Activated CD8-positive, alpha-beta T cell treated with anti-CD3 and anti-CD28 coated beads for 36 hours (primary cell): ENCODE measurements around the gene CCT7. TPM values are rescaled to one million over a fixed set of nuclear protein-coding genes. Genes with fewer than 3 reads are reported as not detected.

Experiments used
- ATAC-seq: fragments of 200-7000 bp; cut with Tn5 transposase; one replicate; pipeline ENCODE4 v1.10.0; 2021; ENCODE audit warnings: mild to moderate bottlenecking, moderate library complexity
- CTCF ChIA-PET: fragments of 350-600 bp; sonication (Branson Sonifier 250); formaldehyde crosslinking; loops from one replicate; lab custom pipeline; 2021; ENCODE audit warnings: antibody characterized with exemption; lab: Charles Lee
- POLR2A ChIA-PET: fragments of 350-600 bp; sonication (Branson Sonifier 250); formaldehyde crosslinking; loops from one replicate; lab custom pipeline; 2021; ENCODE audit warnings: antibody characterized with exemption; lab: Charles Lee
- DNase-seq: peaks from one replicate; pipeline ENCODE4 v3.0.0-alpha.2; 2020
- H3K27ac Mint-ChIP-seq: one replicate; pipeline ENCODE4 v1.8.0; 2021; ENCODE audit warnings: mild to moderate bottlenecking, mixed read lengths
- H3K27me3 Mint-ChIP-seq: one replicate; pipeline ENCODE4 v1.8.0; 2021; ENCODE audit warnings: mixed read lengths
- H3K36me3 Mint-ChIP-seq: one replicate; pipeline ENCODE4 v1.8.0; 2021; ENCODE audit warnings: low read depth, mixed read lengths
- H3K4me1 Mint-ChIP-seq: one replicate; pipeline ENCODE4 v1.8.0; 2021; ENCODE audit warnings: low read depth, mixed read lengths
- H3K4me3 Mint-ChIP-seq: one replicate; pipeline ENCODE4 v1.8.0; 2021; ENCODE audit warnings: mild to moderate bottlenecking, moderate library complexity, mixed read lengths
- H3K9me3 Mint-ChIP-seq: one replicate; pipeline ENCODE4 v1.8.0; 2021; ENCODE audit warnings: mixed read lengths
- CTCF ChIP-seq: fragments of 200-600 bp; IDR thresholded peaks from one replicate; pipeline ENCODE4 v1.8.0; 2022; ENCODE audit warnings: antibody characterized with exemption, mild to moderate bottlenecking
- intact Hi-C: fragments of 100-400 bp; cut with micrococcal nuclease; formaldehyde crosslinking; loops from one replicate; pipeline ENCODE4 v1.10.0; 2022
- total RNA-seq, 2 experiments: library from RNA; stranded (reverse); gene quantifications; one replicate each; pipeline ENCODE4 v1.2.3, GENCODE V29; 2021

The CCT7 gene
- total RNA-seq, 2 experiments from 2014 or later: 628 to 660 TPM

- peaks cover 18% of the 10 kb centered on the region for H3K4me1 Mint-ChIP-seq
- POLR2A ChIA-PET: interaction anchor here (1.2 kb wide), 1 partner anchor 30 kb away, joined by 5 read pairs; the partner anchor contains the start of genes CCT7 and PRADC1
- no peaks in the 10 kb centered on the region for H3K27me3 Mint-ChIP-seq
- ATAC-seq: no peak
- CTCF ChIA-PET: interaction anchor here (0.9 kb wide), 1 partner anchor 96 kb away, joined by 4 read pairs; no protein-coding TSS in a partner anchor
- no peak overlapping the region for H3K4me3 Mint-ChIP-seq
- no peak for DNase-seq
- H3K9me3 Mint-ChIP-seq: no peaks in the 10 kb centered on the region
- H3K36me3 Mint-ChIP-seq: peaks cover 39% of the 10 kb centered on the region
- intact Hi-C loops: no loop called here
- TF ChIP-seq CTCF: no peak
- no peak overlapping the region for H3K27ac Mint-ChIP-seq
Observed at GRCh38 chr2:73263540-73264331, 29.6 kb downstream of the CCT7 start.

- POLR2A ChIA-PET: interaction anchor here (1.2 kb wide), 1 partner anchor 31 kb away, joined by 5 read pairs; the partner anchor contains the start of genes CCT7 and PRADC1
- no peak for ATAC-seq
Observed at GRCh38 chr2:73264332-73264606, 30.2 kb downstream of the CCT7 start.

GRCh38 chr2:73264783-73265182 lies 30.7 kb downstream of the CCT7 start:
- no peaks in the 10 kb centered on the region for H3K27me3 Mint-ChIP-seq
- peaks cover 20% of the 10 kb centered on the region for H3K4me1 Mint-ChIP-seq
- no peak for TF ChIP-seq CTCF
- no peak overlapping the region for H3K4me3 Mint-ChIP-seq
- CTCF ChIA-PET: no interaction called here
- H3K27ac Mint-ChIP-seq: no peak overlapping the region
- DNase-seq (no peak), ATAC-seq (no peak)
- intact Hi-C loops: no loop called here
- H3K9me3 Mint-ChIP-seq: no peaks in the 10 kb centered on the region
- POLR2A ChIA-PET: no interaction called here
- H3K36me3 Mint-ChIP-seq: peaks cover 35% of the 10 kb centered on the region

More at GRCh38 chr2:73264332-73264606, 30.2 kb downstream of the CCT7 start:
- Mint-ChIP-seq H3K4me3 (no peak overlapping the region), H3K27me3 (no peaks in the 10 kb centered on the region), H3K9me3 (no peaks in the 10 kb centered on the region), H3K4me1 (peaks cover 18% of the 10 kb centered on the region), H3K27ac (no peak overlapping the region), H3K36me3 (peaks cover 39% of the 10 kb centered on the region)
- intact Hi-C loops: no loop called here
- no peak for DNase-seq
- no peak for TF ChIP-seq CTCF
- CTCF ChIA-PET: no interaction called here

GRCh38 chr2:73265298-73266060 lies 31.4 kb downstream of the CCT7 start:
- no peaks in the 10 kb centered on the region for H3K9me3 Mint-ChIP-seq
- H3K36me3 Mint-ChIP-seq: peaks cover 35% of the 10 kb centered on the region
- no peak overlapping the region for H3K27ac Mint-ChIP-seq
- H3K27me3 Mint-ChIP-seq: no peaks in the 10 kb centered on the region
- H3K4me1 Mint-ChIP-seq: peaks cover 23% of the 10 kb centered on the region
- POLR2A ChIA-PET: no interaction called here
- ATAC-seq (no peak), DNase-seq (no peak)
- intact Hi-C loops: no loop called here
- no peak for TF ChIP-seq CTCF
- H3K4me3 Mint-ChIP-seq: no peak overlapping the region
- CTCF ChIA-PET: no interaction called here
